ENCODE data around the gene NELFB.

GRCh38 chr9:137305798-137306065 lies 50.6 kb downstream of the NELFB start:
- TF ChIP-seq, protein P1, sequence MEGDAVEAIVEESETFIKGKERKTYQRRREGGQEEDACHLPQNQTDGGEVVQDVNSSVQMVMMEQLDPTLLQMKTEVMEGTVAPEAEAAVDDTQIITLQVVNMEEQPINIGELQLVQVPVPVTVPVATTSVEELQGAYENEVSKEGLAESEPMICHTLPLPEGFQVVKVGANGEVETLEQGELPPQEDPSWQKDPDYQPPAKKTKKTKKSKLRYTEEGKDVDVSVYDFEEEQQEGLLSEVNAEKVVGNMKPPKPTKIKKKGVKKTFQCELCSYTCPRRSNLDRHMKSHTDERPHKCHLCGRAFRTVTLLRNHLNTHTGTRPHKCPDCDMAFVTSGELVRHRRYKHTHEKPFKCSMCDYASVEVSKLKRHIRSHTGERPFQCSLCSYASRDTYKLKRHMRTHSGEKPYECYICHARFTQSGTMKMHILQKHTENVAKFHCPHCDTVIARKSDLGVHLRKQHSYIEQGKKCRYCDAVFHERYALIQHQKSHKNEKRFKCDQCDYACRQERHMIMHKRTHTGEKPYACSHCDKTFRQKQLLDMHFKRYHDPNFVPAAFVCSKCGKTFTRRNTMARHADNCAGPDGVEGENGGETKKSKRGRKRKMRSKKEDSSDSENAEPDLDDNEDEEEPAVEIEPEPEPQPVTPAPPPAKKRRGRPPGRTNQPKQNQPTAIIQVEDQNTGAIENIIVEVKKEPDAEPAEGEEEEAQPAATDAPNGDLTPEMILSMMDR (IDR thresholded peaks at IDR 0.05): no peak
- TF ChIP-seq POLR2A (IDR thresholded peaks at IDR 0.05): no peak

Data from testis (tissue), 2 donors.